Activated naive CD4-positive, alpha-beta T cell treated with Interleukin-2 at 50 U/mL for 16 hours (primary cell): ENCODE data around the gene CTNNA3.

Source experiments
- DNase-seq: peaks from one replicate; pipeline ENCODE4 v3.0.0-alpha.2; 2020

Gene CTNNA3

DNA sequence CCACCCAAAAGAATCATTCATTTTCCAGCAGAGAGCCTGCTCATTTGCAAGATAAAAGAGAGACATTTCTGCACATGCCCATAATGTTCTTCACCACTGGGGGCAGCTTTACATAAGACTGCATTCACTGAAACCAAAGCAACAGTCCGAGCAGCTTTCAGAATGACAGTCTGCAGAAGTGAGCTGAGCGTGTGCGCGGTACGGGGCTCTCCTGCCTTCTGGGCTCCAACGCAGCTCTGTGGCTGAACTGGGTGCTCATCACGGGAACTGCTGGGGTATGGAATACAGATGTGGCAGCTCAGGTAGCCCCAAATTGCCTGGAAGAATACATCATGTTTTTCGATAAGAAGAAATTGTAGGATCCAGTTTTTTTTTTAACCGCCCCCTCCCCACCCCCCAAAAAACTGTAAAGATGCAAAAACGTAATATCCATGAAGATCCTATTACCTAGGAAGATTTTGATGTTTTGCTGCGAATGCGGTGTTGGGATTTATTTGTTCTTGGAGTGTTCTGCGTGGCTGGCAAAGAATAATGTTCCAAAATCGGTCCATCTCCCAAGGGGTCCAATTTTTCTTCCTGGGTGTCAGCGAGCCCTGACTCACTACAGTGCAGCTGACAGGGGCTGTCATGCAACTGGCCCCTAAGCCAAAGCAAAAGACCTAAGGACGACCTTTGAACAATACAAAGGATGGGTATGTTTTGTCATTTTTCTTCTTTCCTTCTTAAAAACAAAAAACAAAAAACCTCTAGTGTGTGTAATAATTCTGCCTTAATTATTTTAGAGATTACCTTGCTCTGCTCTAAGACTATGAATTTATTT is 769.9 kb downstream of the CTNNA3 start, which contains the start of gene LRRTM3:
Gene LRRTM3 (plus strand): TSS at position 141 of the 820 bp plus-strand sequence.
- no peak for DNase-seq

DNA sequence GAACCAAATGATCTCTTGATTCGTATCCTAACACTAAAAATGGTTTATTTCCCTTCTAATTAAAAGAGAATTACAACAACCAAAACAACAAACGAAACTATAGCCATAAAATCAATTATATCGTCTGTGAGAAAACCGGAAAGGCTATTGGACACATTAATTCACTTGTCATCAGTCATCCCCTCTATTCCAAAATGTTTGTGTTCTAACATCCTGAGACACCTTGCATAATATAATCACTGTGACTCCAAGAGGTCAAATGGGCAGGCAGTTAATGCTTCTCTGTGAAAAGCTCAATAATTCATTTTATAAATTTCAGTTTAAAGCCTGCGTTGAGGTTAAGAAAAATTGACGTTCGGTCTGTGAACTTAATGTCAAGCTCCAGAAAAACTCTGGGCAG is 770.6 kb downstream of the CTNNA3 start:
- DNase-seq, result no peak

DNA sequence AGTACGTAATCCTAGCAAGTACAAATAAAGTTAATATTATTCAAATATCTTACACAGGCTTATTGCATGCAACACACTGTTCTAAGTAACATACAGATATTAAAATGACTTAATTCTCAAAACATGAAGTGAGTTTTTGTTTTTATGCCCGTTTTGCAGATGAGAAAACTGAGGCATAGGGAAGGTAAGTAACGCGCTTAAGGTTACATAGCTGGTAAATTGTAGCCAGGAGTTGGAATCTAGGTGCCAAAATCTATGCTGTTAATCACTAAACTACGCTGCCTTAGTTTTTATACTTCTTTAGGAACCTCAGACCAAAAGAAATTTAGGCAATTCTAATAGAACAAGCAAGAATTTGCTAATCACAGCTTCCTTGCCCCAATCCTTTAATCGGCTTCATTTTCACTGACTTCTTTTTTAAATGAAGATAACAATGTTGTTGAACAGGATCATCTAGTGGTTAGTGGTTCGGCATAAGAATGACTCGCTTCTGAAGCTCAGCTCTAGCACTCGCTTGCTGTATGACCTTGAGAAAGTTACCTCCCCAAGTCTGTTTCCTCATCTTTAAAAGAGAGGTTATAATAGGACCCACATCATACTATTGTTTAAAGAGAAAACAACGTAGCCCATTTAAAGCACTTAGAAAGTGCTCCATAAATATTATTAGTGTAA is 771.2 kb downstream of the CTNNA3 start:
- no peak for DNase-seq

DNA sequence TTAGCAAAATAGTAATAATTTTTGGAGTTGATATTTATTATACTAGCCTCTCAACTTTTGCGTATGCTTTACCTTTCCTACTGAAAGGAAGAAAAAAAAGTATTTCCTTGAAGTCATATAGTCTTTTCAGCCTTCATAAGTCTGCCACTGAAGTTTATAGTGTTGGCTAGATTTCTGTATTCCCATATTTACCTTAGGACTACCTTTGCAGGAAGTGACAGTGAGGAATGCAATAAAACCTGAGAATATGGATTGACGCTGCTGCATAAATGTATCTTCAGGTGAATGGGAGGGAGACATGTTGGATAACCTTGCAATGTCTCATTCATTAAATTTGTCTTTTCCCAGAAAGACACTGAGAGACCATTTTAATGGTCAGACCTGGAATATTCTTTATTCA is 776.7 kb downstream of the CTNNA3 start:
- DNase-seq, result no peak

DNA sequence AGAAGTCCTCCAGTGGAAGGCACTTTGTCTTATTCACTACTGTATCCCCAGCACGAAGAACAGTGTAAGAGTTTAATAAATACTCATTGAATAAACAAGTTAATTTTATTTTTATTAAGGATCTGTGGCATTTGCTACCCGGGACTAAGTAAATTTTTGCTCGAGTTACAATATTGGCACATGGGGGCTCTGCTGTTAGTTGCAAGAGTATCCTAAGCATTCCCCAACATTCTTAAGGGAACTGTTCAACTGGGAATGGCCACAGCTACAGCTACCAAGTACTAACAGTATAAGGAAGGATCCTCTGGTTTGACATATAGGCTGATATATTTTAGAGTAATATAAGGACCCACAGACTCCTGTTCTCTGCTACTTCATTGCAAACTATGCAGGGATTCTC is 778.9 kb downstream of the CTNNA3 start:
- DNase-seq, result no peak

DNA sequence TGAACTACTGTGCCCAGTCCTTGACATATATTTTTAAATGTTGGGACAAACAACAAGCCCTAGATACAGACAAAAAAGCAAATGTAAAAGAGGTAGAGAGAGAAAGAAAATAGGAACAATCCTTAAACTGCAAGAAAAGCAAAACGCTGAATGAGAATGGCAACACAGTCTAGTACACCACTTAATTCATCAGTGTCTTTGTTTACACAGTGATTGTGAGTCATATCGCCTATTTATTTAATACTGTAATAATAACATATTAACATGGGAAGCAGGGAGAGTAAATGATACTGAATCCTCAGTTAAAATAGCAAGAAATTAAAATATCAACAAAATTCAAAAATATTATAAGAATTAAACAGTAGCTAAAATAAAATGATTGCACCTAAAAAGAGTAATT is 780.0 kb downstream of the CTNNA3 start:
- no peak for DNase-seq

DNA sequence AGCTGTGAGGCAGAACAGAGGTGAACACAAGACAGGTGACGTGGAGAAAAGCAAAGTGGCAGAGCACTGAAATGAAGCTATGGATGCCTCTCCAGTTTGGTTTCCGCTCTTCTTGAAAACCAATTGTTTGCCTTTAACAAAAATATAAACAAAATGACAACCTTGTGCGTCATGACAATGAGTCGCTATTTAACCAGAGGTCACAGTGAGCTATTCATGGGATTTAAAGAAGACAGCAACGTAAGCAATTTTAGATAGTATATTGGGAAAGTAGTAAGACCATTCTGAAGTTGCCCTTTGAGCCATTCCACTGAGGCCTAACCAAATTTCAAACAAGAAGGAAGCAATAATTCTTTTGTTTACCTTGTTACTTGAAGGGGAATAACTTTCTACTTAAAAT is 785.3 kb downstream of the CTNNA3 start:
- no peak for DNase-seq

DNA sequence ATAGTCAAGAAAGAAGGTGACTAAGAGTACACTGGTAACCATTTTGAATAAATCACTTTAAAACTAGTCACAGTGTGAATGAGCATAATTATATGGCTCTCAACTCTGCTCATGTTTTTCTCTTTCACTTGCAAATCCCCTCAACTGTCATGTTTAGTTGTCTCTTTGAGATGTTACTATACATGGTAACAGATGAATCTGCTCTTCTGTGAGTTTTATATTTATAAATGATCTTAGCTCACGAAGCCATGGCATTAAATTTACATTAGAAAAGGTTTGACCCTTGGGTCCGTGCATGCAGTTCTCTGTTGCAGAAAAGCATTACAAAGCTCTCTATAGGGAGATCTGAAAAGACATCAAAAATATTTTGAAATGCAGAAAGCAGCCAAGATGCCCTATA is 803.1 kb downstream of the CTNNA3 start:
- no peak for DNase-seq

DNA sequence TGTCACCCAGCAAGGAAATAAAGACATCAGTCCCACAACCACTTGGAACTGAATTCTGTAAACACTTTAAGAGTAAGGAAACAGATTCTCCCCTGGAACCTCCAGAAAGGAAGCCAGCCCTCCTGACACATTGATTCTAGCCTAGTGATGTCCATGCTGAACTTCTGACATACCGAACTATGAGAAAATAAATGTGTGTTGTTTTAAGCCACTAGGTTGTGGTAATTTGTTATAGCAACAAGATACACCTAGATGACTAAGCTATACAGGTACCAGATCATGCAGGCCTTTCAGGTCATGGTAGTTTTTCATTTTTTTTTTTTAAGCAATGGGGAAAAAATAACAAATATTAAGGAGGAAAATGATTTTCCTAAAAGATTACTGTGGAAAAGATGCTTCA is 807.8 kb downstream of the CTNNA3 start:
- DNase-seq, result no peak

DNA sequence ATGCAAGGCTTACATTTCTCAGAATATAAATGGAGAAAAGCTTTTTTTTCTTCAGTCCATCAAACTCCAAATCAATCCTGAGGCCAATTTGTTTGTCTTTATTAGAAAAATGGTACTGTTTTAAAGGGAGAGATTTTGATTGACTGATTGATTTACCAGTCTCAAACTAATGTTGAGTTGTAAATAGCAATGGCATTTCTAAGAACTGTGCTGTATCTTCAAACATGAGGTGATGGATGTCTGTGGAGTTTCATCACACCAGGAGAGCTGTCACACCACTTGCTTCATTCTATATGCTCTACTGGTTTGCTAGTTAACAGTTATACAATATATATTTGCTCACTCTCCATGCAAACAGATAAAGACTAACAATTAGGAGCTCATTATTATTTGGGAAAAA is 809.1 kb downstream of the CTNNA3 start:
- no peak for DNase-seq

DNA sequence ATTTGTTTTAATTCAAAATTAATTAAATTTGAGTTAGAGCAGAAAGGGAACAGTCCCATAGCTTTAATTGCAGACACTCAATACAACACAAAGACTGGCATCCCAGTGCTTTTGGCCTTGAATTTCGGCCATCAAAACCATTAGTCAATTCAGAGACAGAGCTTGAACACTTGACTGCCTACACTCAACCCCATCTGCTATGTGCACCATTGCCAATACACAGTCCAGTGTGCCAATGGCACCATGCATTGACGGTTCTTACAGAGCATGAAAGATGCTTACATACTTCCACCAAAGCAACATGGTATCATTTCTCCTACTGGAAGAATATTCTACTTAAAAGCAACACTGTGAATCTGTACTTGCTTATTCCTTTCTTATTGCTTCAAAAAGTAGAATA is 813.7 kb downstream of the CTNNA3 start:
- DNase-seq, result no peak

DNA sequence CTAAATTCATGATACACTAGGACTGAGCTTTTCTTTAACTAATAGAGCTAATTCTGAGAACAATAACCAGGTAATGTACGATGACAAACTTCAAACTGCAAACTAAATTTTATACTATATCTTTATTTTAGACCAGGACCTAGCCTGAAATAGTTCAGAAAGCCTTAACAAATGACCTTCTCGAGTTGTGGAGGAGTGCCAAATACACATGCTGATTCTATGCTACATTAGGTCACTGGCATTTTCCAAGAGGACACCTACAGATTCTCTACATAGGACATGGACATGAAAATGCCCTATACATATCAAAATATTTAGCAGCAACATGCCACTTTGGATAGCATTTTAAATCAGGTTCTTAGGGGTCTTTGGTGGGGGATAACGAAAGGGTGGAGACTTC is 814.2 kb downstream of the CTNNA3 start:
- DNase-seq, result no peak

DNA sequence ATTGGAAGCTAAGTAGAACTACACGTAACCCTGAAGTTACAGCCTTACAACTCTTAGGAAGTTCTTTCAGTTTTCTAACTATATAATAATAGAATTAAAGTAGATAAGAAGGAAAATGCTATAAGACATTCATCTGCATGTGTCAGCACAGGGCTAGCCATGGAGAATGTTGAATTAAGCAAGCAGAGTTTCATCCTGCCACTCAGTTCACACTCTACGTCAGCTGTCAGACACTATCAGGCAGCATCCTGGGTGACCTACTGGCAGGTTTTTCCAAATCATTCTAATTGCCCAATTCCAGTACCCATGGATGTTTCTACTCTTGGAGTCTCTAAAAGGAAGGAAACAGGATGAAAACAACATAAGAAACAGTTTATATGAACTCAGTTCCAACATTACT is 815.2 kb downstream of the CTNNA3 start:
- no peak for DNase-seq

DNA sequence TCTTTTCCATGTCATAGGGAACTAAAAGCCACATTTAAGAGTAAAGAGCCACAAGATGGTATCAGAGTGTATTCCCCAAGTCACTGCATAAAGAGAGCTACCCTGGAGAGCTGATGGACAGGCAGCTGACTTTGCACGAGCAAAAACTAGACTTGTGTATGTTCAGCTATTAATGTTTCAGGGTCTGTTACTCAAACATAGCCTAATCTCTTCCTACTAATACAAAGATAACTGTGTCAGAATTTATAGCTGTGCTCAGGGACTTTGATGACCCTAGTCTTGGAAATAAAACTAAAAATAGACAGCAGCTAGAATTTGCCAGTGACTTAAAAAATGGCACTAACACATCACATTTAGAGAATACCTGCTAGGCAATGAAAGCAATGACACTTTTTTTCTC is 815.7 kb downstream of the CTNNA3 start:
- DNase-seq, result no peak

DNA sequence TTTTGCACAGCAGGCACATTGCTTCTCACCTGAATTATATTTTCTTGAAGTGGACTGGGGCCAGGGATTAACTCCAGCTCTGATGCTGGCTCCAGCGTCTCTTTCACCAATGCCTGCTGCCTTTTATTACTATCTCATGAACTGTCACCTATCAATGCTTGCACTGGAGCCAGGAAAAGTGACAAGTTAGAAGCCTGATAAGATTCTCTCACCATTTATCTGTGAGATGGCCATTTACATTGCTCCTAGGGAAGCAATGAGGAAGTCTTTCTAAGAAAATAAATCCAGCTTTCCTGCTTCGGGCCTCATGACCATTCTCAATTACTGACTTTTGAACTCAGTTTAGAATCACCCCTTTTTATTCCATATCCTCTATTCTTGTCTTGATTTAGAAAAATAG is 818.6 kb downstream of the CTNNA3 start:
- DNase-seq, result no peak

DNA sequence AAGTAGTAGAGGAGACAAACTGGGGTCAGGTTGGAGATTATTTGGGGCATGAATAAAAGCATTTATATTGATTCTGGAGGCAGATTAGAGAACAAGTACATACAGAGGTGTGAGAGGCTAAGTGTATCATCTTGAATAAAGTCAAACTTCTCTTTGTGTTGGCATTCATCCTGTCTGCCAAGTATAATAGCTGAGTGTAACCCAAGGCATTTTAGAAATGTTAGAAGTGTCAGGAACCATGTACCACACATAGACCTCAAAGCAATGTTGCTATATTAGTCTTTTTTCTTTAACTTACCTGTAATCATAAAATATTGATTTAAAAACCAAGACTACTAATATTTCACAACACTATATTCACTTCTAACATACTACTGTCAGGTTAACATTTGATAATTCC is 826.4 kb downstream of the CTNNA3 start:
- DNase-seq, result no peak

DNA sequence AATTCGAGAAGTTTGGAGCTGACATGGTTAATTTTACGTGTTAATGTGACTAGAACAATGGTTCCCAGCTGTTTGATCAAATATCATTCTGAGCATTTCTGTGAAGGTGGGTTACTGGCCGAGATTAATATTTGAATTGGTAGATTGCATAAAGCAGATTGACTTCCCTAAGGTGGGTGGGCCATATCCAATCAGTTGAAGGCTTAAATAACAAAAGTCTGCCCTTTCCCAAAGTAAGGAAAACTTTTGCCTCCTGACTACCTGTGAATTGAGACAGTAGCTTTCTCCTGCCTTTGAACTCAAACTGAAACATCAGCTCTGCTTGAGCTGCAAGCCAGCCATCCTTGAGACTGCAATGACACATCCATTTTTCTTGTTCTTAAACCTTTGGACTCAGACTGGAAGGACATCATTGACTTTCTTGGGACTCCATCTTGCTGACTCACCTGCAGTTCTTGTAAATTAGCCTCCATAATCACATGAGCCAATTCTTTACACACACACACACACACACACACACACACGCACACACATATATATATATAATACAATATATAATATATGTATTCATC is 833.2 kb downstream of the CTNNA3 start:
- no peak for DNase-seq

DNA sequence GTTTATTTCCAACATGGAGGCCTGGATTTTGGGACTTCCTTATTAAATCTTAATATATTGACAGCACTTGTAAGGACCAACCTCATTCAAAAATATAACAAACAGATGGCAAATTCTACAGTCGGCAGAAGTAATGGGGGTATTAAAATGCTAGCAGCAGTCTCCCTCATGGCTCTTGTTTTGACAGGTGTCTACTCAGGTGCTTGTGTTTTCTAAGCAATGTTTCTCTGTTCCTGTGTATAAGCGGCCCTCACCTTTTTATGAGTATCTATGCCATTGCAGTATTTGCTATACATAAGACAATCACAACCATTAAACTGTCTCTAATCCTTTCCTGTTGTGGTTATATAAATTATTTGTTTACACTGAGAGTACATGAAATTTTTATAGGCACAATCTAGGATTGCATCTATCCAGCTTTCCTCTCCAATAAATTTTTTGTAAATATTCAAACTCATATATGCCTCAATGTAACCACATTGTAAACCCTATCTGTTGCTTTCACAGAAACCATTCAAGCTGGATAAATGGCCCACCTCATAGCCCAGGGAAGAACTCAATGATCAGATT is 835.5 kb downstream of the CTNNA3 start:
- no peak for DNase-seq

DNA sequence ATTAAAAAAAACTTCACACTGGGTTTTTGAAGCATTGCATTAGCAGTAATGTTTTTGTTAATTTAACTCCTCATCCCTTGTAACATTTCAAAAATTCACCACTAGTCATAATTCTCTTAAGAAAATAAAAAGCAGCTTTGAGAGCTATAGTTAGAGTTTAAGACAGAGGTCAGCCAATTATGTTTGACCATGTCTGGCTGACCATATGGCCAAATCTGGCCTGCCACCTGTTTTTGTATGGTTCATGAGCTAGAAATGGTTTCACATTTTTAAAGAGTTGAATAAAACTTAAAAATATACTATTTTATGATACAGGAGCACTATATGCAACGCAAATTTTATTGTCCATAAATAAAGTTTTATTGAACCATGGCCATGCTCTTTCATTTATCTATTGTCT is 843.2 kb downstream of the CTNNA3 start:
- no peak for DNase-seq

DNA sequence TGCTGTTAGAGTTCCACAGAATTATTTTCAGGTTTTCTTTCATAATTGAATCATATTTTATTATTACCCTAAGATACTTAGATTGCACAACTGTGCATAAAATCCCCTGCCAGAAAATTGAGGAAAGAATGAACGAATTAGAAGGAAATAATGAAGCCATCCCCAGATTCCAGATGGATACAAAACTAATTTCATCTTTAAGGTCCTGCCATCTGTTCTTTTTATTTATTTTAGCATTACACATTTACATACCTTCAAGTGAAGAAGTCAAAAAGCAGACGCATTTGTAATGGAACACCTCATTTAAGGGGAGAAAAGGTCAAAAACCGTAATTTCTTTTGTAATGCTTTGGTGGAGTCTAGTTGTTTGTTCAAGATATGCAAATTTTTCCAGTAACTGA is 847.1 kb downstream of the CTNNA3 start:
- DNase-seq, result no peak

DNA sequence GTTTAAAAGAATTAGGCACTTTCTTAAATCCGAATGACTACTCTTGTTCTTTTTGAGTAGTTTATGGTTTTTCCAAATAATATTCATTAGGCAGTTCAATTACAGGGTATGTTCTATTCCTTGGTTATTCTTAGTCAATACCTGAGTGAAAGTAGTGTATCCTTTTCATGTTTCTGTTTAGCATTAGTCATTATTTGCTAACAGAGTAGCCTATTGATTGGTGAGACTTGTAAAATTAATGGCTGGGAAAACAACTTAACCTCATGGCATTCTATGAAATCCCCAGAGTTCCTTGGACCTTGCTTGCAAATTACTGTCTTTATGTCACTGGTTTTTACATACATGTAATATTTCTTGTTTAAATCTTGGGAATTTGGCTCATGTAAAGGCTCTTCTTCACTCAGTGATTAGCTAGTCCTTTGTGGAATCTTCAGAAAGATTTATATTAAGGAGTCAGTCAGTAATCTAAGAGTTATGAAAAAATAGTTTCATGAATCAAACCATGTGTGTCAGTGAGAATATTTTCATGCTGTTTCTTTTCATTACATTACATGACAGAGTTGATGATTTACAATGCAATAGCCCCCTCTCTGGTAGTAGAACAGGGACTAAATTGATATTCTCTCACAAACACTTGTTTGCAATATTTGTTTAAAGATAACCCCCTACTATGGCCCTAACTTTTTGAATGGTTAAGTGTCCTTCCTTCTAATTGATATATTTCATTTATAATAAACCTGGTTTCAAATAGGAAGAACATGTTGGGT is 851.6 kb downstream of the CTNNA3 start:
- DNase-seq, result no peak

DNA sequence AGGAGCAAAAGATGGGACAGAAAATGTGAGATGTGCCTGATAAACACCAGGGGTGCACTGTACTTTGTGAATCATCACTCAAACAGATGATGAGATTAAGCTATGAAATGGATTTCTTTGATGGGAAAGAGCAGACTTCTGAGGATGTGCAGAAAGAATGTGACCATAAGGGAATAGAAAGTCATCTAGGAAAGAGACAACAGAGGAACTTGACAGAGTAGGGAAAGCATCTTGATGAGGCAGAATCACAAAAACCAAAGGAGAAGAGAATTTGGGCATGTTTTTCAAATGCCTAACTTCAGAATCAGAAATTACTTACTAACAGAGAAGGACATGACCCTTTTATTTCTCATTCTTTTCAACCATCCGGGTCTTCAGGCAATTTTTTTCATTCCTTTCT is 852.6 kb downstream of the CTNNA3 start:
- no peak for DNase-seq

DNA sequence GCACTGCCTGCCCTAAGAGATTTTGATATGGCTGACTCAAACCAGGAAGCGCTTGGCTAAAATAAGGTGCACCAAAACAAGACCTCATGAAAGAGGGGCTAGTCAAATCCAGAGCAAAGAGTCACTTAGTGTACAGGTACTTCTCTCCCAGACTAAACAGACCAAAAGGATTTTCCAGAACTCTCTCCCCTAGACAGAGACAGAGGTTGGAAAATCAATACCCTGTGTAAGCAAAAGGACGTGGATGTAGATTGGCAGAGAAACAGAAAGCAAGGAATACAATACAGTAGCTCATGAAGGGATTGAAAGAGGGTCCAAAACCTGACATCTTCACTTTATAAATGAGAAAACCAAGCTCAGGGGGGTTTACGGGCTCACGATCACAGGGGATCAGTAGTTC is 853.1 kb downstream of the CTNNA3 start:
- DNase-seq, result no peak
